HG02981 (cell line): ENCODE data around the gene CCL4.
A peak's percentile ranks its signal among the peaks of the same experiment; 100 is the strongest.
"Not testable (repeated sequence)": the region's sequence is repeated elsewhere in the genome, so short reads cannot be mapped to it uniquely, and the experiment has no call there.

Source experiments
- ATAC-seq: cut with Tn5 transposase; IDR thresholded peaks from one replicate; pipeline ENCODE4 v1.9.1; 2021; ENCODE audit warnings: mild to moderate bottlenecking, moderate library complexity; ENCODE audit not compliant: unreplicated experiment

Gene CCL4

DNA sequence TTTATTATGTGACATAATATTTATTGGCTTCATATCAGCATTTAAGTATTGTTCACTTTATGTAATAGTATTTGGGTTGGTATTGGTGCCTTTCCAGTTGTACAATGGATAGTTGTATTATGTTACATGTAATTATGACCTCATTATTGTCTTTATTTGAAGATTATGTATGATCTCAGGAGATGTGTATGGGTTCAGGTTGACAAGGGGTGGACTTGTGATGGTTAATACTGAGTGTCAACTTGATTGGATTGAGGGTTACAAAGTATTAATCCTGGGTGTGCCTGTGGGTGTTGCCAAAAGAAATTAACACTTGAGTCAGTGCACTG lies 12.0 kb downstream of the CCL4 start:
- ATAC-seq, result not testable (repeated sequence)

DNA sequence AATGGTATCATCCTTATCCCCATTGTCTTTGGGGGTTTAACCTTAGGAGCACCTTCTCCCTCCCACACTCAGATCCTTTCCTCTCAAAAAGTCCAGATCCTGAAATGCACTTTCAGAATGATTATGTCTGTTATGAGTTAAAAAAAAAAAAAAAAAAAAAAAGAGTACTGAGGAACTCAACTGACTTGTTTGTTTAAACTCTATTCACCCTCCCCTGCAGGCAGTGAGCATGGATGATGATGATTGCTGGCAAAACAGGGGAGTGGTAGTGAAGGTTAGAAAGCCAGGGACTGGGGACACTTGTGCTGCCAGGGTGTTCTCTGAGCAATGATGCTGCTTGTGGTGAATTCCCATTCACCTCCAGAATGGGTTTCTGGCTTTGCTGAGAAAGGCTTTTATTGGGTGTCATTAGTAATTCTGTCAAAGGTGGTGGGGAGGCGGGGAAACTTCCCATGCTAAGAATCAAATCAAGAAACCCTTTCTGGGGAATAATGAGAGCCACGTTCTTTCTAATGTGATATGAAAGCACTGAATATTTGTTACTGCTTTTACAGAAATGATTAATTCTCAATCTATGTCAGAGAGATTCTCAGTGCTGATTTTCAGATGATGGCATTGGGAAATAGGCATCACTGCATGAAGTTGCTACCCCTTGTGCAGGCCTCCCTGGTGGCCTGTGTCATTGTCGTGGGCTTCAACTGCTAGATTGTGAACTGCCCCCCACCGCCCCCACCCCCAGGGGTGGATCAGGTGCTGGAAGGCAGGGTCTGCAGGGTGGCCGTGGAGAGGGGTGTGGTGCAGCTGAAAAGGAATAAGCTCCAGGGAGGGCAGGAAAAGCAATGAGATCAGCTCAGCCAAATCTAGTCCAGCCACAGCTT lies 14.1 kb downstream of the CCL4 start:
- ATAC-seq, result no peak

DNA sequence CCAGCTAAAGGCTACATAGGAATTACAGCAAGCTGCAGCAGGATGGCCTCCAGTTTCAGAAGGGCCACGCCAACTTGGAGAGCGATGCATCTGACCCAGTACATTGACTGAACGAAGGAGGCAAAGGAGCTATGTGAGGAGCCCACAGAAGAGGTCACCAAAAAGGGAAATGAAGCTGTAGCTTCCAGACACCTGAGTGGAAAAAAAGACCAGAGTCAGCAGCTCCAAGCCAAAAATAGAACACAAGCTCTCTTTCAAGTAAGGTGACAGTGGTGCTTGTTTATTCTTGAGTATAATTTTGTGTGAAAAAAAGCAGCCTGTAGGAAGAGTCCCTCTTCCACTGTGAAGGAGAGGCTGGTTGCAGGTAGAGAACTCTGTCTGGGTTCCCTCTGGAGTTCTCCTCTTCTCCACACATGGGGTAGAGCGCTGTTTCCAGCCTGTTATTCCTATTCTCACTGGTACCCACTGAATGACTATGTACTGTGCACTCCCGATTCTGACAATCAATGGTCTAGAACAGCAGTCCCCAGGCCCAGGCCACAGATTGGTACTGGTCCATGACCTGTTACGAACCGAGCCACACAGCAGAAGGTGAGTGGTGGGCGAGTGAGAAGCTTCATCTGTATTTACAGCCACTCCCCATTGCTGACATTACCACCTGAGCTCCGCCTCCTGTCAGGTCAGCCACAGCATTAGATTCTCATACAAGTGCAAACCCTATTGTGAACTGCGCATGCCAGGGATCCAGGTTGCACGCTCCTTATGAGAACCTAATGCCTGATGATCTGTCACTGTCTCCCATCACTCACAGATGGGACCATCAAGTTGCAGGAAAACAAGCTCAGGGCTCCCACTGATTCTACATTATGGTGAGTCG lies 15.1 kb downstream of the CCL4 start:
- no peak for ATAC-seq

DNA sequence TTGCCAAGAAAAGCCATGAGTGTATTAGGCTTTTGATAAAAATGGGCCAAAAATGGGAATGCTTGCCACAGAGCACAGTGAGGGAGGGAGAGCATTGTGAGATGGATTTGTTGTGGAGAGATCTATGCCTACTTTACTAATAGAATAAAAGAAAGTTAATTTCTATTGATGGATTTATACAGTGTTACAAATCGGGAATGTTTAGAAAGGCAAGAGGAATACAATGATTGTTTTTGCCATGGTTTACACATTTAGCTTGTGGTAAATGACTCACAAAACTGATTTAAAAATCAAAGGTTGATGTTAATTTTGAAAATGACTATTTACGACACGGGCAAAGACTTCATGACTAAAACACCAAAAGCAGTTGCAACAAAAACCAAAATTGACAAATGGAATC lies 16.6 kb downstream of the CCL4 start:
- ATAC-seq, result no peak

DNA sequence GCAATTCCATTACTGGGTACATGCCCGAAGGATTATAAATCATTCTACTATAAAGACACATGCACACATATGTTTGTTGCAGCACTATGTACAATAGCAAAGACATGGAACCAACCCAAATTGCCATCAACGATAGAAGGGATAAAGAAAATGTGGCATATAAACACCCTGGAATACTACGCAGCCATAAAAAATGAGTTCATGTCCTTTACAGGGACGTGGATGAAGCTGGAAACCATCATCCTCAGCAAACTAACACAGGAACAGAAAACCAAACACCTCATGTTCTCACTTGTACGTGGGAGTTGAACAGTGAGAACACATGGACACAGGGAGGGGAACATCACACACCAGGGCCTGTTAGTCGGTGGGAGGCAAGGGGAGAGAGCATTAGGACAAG lies 17.5 kb downstream of the CCL4 start:
- not testable (repeated sequence) for ATAC-seq

DNA sequence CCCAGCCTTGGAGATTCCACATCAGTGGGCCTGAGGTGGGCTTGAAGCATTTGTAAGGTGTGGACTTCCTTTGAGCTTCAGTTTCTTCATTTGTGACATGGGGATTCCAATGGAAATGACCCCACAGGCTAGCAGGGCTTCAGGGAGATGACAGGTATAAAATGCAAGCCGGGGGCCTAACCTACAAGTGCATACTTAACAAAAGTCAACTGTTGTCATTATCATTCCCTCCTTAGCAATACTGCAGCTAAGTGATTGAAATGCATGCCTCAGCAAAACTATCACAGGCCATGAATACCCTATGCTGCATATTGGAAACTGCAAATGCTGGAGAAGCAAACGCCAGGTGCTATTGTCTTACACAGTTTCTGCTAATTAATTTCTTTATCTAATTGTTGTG lies 19.8 kb downstream of the CCL4 start:
- no peak for ATAC-seq

DNA sequence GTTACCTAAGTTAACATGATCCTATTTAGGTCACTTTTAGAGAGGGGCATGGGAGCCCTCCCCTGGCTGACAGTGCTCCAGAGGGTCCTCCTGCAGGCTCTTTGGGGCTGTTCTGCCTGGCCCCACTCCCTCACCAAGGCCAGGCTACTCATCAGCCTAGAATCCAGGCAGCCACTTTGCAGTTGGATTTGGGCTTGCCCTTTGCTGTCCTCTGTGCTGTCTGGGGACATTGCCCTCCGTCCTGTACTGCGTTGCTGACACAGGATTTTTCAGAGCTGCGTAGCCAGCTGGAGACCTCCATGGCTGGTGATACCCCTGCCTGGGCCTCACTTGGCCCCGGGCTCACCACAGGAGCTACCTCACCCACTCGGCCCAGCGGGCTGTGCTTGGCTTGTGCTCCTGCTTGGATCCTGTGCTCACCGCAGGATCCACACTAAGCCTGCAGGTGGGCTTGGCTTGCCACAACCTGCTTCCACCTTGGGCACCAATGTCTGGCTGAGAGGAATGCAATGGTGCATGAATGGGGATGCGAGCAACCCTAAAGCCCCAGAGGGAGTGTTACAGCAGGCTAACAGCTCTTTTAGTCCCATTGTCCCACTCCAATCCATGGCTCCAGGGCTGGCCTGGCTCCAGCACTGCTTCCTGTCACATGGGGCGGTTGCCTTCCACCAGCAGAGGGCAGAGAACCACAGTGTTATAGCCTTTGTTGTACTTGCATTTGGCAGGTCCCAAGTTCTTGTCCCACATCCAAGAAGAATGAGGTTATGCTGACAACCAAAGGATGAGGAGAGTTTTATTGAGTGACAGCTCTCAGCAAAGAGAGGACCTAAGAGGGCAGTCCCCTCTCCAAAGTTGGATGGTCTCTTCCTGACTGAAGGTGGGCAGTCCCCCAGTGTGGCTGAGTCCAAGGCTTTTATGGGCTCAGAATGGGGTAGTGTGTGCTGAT lies 21.5 kb downstream of the CCL4 start:
- ATAC-seq, result no peak

DNA sequence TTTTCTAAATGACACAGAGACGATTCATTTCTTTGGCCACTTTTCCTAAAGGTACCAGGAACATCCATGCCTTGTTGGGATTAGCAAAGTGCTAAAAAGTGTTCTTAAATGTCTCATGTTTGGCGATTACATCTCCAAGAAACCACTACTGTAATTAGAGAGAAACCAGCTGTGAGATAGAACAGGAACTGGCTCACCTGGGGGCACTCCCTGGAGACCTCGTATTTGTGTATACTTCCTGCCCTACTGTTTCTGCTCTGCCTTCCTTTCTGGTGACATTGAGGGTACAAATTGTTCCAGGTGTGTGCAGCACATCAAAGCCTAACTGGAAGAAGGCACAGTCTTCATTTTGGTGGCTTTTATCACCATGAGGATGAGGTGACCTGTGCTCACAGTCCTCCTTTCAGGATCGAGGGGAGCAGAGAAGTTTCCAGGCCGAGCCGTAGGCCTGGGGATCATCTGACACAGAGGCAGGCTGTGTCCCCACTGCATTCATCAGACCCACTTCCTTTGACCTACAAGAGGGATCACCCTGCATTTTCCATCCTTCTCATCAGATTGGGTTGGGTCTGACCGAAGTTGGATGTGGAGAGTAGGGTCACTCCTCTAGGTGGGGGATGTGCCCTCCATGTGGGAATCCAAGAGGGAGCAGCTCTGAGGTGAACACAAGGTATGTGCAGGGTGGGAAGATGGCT lies 23.7 kb downstream of the CCL4 start:
- peak; percentile 53 for ATAC-seq

DNA sequence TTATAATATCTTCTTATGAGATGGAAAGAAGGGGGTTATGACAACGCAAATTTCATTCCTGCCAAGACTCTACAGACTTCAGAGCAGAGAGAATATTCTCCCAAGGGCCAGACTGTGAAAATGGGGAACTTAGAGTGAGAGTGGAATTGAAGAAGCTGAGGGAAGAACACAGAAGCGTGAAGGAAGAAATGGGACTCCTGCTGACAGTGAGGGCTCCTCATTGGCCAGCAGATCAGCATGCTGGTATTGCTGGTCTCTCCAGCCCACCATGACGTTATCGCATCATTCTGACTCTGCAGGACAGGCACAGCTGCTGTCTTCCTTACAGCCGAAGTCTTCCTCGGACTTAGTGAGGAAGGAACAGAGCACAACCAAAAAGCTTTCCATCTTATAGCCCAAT lies 24.3 kb downstream of the CCL4 start:
- no peak for ATAC-seq

DNA sequence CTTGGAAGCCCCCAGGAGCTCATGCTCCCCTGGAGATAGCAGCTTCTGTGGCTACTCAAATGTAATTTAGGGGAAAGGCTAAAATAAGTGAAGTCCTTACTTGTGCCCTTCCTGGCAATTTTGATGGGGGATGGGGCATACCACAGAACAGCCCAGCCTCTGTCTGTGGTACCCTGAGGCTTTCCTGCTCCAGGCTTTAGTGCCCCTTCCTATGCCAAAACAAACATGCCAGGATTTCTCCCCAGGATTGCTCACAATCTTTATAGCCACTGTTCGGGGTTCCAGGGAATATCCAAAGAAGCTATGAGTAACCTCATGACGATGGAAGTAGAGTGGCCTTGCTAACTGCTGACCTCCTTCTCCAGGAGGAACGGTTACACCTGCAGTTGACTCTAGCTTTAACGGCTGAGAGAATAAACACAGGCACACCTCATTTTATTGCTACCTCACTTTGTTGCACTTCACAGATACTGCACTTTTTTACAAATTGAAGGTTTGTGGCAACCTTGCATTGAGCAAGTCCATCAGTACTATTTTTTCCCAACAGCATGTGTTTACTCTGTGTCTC lies 24.9 kb downstream of the CCL4 start:
- no peak for ATAC-seq

DNA sequence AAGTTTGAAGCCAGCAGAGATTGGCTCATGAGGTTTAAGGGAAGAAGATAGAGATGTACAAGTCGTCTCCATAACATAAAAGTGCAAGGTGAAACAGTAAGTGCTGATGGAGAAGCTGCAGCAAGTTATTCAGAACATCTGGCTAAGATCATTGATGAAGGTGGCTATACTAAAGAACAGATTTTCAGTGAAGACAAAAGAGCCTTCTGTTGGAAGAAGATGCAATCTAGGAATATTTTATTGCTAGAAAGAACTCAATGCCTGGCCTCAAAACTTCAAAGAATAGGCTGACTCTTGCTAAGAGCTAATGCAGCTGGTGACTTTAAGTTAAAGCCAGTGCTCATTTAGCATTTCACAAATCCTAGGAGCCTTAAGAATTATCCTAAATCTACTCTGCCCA lies 26.0 kb downstream of the CCL4 start:
- no peak for ATAC-seq

DNA sequence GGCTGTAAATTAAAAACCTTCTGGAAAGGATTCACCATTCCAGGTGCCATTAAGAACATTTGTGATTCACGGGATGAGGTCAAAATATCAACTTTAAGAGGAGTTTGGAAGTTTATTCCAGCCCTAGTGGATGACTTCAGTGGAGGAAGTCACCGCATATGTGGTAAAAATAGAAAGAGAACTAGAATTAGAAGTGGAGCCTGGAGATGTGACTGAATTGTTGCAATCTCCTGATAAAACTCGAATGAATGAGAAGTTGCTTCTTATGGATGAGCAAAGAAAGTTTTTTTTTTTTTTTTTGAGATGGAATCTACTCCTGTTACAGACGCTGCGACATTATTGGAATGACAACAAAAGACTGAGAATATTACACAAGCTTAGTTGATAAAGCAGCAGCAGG lies 26.7 kb downstream of the CCL4 start:
- ATAC-seq, result no peak

DNA sequence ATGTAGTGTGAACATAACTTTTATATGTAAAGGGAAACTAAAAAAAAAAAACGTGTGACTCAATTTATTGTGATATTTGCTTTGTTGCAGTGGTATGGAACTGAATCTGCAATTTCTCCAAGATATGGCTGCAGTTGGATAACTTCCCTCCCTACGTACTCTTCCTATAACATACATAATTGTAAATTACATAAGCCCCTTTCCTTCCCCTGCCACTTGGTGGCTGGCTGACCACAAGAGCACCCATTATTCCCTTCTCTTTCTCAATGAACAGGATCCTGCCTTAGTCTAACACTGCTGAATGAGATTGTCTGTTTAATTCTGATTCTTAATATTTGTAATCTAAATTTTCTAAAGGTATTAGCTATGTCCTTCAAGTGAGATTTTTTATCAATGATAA lies 27.8 kb downstream of the CCL4 start:
- ATAC-seq, result no peak

DNA sequence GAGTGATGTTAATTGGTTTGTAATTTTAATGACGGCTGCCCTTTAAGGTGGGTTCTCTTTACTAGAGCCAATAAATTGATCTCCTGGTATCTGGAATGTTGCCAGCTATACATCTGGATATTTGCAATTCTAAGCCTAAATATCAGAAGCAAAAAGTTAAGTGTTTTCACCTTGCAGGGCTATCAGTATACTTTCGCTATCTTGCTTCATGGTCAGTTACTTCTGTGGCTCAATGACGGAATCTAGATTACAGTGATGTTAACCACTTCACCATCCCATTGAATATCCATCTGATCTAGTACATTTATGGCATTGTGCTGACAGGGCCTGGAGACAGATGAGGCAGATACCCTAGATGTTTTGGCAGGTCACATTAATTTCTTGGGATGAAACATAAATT lies 28.3 kb downstream of the CCL4 start:
- no peak for ATAC-seq

DNA sequence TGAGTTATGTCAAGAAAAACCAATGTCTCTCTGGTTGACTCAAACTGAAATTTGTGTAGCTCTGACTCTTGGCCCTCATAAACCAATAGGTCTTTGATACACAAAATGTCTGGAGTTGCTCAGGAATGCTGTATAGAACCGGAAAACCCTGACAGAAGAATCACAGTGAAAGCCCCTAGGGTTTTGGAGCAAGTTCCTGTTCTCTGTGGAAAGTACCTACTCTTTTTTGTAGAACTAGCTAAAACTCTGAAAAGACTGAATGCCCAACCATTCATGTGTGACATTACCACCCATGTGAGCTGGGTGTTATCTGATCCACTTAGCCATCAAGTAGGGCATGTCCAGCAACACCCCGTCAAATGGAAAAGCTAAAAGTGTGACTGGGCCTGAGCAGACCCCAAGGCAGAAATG lies 28.8 kb downstream of the CCL4 start:
- ATAC-seq, result no peak

DNA sequence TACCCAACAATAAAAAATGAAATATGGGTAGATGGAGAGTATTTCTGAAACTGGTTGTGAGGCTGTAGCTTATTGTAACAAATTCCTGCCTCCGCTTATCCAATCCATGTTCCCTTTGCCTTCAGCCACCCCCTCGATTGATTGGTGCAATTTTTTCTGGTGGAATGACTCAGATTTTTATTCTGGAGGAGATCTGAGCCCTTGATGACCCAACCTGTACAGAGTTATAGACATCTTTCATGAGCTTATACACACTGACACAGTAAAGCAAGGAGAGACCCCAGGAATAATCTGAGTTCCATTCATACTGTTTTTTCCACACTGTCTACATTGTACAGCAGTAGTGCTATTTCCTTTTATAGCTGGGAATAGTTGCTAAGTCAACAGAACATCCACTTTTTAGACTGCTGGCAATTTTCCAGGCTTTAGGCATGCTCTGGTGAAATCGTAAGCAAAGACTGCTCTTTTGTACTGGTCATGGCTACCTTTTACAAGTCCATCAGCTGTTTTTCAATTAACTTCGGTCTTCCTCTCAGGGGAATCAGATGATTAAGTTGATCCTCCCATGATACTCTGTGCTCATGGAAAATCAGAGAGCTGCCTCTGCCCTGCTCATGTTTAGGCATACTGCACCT lies 30.1 kb downstream of the CCL4 start:
- no peak for ATAC-seq

DNA sequence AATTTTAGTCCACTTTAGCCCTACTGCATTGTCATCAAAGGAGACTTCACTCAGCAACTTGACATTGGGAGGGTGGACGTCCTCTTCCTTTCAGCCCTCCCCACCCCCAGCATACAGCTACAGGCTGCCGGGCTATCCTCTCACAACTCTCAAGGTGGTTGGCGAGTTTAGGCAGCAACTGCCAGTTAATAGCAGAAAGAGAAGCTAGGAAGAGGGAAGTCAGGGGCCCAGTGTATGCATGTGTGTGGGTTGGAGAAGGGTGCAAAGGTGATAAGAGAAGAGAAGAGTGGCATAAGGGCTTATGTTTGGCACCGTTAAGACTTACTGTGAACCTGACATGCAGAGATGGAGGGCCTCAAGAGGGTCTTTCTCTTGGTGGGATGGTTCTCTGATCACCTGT lies 31.8 kb downstream of the CCL4 start:
- ATAC-seq, result no peak

DNA sequence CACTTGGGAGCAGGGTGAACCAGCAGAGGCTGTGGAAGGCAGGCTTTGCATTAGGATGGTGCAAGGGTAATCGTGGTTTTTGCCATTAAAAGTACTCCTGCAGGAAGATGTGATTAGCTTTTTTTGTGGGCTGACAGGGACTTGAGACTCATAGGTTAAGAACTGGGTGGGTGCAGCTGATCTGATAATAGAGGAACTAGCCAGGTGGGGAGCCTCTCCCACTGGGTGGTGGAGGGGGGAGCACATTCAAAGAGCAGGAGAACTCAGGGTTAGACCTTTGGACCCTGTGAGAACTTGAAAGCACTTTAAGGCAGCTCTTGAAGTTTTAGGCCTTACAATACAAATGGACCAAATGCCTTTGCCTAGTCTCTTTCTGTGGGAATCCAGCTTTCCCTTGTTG lies 32.4 kb downstream of the CCL4 start:
- ATAC-seq, result no peak

DNA sequence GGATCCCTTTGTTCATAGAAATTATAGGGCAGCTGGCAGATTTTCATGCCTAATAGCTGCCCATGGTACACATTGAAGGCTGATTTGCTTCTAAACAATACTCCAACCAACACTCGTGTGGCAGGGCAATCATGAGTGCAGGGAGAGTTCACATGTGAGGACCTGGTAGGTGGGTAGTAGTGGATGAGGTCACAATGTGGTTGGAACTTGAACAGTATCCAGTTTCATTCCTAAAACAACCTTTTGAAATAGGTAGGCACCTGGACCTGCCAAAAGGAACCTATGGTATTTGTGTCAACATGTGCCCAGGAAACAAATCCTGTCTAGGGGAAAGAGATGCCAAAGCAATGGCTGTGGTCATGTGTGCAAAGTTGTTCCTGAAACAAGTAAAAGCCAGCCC lies 32.8 kb downstream of the CCL4 start:
- ATAC-seq, result no peak

DNA sequence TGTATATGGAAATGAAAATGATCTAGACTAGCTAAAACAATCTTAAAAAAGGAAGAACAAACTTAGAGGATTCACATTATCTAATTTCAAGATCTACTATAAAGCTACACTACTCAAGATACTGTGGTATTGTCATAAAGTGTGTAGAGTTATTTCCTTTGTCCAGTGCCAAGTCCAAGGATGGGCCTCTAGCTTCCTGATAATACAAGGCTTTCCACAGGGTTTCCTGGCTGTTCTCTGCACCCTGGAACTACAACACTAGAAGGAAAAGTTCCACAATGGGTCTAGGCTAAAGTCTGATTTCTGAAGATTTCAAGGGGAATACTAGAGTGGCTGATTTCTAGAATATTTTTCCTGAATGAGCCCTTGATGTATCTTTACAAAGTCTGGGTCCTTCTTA lies 38.6 kb downstream of the CCL4 start:
- ATAC-seq, result no peak
